HEK293 (cell line): ENCODE results near the gene ARHGAP11B.
"Not testable (repeated sequence)": the region's sequence is repeated elsewhere in the genome, so short reads cannot be mapped to it uniquely, and the experiment has no call there.

Experiments
- MEIS1 ChIP-seq: sonication (generic); formaldehyde crosslinking; IDR thresholded peaks from 2 replicates; pipeline ENCODE4 v1.8.1; 2022; ENCODE audit warnings: missing genetic modification reagents, mild to moderate bottlenecking, borderline replicate concordance
- ZNF157 ChIP-seq: fragments of 450-650 bp; formaldehyde crosslinking; IDR thresholded peaks from 2 replicates; pipeline ENCODE4 v1.5.1; 2016; ENCODE audit warnings: missing biosample characterization, missing genetic modification characterization

- not testable (repeated sequence) for TF ChIP-seq MEIS1; ZNF157 (tag by site-specific recombination)
These were observed 45.2 kb upstream of the ARHGAP11B start for GRCh38 chr15:30580716-30581115.
